HG03520 (cell line): ENCODE results near the gene ENAH.

Source experiments
- ATAC-seq: cut with Tn5 transposase; IDR thresholded peaks from one replicate; pipeline ENCODE4 v1.9.1; 2021; ENCODE audit warnings: mild to moderate bottlenecking, moderate library complexity; ENCODE audit not compliant: unreplicated experiment

Gene ENAH

DNA sequence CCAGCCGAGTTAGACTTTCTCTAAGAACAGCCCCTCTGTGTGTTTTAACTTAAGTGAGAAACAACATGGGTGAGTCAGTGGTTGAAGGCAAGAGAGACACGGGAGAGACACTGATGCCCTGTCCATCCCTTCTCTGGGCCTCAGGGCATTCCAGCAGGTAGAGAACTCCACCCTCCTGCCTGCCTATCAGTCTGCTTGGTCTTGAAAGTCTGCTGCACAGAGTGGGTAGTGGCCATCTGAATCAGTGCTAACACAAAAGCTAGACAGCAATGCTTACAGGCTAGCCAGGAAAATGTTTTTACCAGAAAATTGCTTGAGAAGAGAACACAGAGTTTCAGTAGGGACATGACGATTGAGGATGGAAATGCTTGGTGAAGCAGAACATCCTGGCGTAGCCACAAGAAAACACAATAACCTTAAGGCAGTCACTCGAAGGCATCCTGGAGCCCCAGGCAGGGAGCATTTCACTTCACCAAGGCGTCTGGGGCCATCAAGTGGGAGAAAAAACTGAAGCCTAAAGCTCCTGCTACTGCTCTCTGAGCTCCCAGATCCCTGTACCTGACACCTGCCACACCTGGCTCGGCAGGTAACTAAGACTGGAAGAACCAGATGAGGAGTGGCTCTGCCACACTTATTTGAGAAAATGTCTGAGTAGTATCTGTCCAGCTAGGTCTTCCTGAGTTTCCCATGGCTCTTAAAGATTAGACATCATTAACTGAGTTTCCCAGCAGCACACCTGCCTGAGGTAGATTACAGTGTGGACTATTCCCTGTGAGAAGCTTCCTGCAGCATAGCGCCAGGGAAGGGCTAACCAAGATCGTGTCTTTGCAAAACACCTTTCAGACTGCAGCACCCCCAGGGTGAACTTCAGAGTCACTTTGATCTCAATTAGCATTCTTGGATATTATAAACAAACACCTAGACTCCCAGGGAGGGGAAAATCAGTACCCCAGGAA, 207.0 kb downstream of the ENAH start:
- ATAC-seq = no peak

DNA sequence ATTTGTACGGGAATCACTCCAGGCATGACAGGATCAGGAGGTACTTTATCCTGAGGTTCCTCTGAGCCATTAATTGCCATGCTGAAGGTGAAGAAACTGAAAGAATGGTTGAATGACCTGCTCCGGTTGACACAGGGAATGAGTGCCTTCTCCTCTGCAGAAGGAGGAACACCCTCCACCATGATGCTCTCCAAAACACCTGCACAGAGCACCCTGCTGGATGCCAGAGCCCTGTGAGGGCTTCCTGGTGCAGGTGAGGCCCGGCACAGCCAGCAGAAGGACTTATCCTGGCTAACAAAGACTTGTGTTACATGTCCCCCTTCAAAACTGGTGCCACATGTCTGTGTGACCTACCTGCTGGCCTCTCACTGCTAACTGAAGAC, 210.8 kb downstream of the ENAH start:
- ATAC-seq = no peak

DNA sequence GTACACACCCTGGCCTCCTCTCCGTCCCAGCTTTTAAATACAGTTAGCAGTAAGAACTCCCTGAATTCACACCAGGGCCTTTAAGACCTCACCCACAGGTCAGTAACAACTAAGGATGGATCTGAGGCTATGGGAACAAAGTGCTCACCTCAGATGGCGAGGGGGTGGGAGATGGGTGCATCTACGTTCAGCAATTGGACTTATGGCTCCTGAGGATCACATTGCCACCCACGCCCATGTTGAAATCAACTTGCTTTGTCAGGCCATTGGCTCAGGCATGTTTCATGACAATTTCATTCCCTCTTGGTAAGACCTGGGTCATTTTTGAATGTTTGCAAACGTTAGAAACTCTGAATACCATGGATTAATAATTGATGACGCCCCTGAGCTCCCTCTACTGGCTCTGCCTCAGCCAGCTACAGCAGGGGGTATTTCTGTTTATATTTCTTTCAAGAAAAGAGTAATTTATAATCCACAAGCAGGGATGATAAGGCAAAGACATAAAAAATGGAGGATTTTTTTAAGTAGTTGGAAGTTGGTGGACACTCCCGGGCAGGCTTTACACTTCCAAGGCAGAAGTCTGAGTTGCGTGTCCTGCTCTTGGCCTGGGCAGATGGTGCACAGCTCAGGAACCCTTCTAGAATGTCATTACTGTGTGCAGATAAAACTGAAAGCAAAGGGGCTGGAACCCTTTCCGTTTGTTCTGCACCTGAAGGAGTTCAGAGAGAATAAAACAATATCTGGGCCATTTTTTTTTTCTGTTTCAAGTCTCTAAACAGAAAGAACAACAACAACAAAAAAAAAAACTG, 211.4 kb downstream of the ENAH start:
- ATAC-seq = no peak

DNA sequence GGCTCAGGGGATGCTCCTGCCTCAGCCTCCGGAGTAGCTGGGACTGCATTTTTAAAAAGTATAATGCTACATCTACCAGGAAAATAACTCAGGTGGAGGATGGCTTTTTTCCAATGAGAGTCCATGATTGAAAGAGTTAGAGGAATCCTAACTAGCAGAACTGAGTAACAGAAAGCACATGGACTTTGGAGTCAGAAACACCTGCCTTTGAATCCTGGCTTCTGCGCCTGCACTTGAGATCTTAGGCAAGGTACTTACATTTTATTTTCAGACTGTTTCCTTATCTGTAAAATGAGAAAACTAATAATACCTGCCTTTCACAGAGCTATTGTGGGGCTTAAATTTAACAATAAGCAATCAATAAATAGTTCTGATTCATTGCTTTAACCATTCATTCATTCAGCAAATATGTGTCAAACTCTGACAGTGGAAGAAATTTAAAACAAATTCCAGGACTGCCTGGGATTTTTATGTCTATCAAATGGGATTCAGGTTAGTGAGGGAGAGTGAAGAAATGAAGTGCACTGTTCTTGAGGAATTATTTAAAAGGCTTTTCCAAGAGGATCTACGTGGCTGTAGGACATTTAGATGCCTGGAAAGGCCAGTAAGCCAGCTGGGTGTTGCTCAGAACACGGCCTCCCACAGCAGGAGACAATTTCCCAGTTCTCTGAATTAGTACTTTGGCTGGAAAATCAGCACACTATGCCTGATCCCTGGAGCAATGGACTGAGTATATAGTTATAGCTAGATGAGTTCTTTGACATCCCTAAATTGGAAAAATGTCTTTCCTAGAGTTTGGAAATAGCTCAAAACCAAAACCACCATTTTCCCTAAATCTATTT, 212.3 kb downstream of the ENAH start:
- no peak for ATAC-seq

DNA sequence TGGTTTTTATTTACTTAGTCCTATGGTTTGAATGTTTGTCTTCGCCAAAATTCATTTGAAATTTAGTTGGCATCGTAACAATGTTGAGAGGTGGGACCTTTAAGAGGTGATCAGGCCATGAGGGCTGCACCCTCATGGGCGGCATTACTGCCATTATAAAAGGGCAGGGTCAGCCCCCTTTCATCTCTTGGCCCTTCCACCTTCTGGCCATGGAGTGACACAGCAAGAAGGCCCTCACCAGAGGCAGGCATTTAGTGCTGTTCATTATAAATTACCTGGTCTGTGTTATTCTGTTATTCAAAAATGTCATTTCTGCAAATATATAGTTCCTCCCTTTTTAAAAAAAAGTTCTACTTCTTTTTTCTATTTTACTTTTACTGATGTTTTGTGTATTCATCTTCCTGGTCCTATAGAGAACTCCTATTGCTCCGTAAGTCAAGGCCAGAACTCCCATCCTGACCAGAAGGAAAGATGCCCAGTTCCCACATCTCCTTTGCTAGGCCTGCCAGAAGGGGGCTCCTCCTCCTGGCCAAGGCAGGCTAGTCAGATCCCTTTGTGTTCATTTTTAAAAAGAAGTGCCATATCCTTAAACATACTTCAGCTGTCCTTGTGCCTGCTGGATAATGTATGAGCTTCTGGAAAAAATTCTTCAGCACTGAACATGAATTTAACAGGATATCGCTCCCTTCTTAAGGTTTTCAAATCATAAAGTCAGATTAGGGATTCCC, 215.0 kb downstream of the ENAH start:
- no peak for ATAC-seq
